Stimulated activated CD8-positive, alpha-beta memory T cell treated with anti-CD3 and anti-CD28 coated beads, Interleukin-12 subunit alpha, Interleukin-12 subunit beta, amount 100 ng/mL, for 1 hour (primary cell): ENCODE measurements around the gene MYRIP.
"Not testable (repeated sequence)": the region's sequence is repeated elsewhere in the genome, so short reads cannot be mapped to it uniquely, and the experiment has no call there.

Experiments used
- DNase-seq: peaks from one replicate; pipeline ENCODE4 v3.0.0-alpha.2; 2020; ENCODE audit warnings: low read depth

MYRIP gene

DNA sequence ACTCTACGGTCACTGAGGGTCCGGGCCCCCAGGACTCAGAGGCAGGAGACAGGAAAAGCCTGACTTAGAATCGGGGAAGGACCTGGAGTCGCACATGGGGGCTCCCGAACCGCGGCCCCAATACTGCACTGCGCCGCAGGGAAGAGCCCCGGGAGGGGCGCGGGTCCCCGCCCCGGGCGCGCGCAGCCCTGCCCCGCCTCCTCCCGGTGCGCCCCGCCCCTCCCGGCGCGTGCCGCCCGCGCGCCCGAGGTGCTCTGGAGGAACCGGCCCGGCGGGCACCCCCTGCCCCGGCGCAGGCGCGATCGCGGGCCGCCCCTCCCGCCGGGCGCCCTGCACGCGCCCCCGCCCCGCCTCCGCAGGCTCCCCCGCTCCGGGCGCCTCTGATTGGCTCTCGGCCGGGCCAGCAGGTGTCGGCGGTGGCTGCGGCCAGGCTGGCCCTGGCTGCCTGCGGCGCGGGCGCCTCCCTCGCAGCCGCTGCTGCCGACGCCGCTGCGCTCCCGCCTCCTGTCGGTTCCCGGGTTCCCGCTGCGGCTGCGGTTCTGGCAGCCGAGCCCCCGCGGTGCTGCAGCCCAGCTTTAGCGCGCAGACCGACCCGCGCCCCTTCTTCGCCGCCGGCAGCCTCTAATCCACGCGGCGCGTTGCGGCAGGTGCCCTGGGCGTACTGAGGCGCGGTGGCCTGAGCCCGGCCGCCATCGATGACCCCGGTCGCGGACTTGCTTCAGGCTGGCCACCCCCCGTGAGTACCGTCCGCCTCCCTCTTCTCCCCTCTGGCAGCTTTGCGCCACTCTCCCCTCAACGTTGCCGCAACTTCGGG, at the start of gene MYRIP:
TSS of gene MYRIP (plus strand) at position 429 of the 814 bp plus-strand sequence. CDS start 91,208 bp downstream, outside the sequence.
- DNase-seq, result no peak

DNA sequence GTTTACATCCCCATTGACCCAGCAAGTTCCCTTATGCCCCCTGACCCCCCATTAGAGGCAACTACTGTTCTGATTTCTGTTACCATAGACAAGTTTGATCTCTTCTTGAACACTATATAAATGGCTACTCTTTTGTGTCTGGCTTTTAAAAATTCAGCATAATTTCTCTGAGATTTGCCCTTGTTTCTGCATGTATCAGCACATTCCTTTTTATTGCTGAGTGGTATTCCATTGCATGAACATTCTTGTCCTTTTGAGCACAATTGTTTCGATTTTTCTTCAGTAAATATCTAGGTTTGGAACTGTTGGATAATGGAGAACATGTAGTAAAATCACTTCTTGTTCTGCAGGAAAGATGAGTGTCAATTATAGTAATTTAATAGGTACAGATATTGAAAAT, 49.1 kb upstream of the MYRIP start:
- DNase-seq, result no peak

DNA sequence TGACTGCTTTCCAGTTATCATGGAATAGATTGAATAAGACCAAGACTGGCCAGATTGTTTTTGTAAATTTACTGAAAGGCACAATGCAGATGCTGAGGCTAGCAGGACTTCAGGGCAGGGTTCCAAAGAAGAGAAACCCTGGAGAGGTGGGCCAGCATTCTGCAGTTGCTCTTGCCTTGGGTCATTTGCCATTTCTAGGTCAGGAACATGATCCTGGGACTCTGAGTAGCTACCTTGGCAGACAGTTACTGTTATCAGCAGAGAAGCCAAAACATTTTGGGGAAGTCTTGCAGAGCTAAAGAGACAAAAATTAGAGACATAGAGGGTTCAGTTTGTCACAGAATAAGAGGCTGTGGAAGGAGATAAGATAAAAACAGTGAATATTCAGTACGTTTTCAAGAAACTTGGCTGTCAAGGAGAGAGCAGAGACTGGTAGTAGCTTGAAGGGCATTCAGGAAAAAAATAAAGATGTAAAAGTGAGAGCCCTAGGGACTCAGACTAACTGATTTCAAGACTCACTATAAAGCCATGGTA, 46.8 kb upstream of the MYRIP start:
- DNase-seq, result no peak

DNA sequence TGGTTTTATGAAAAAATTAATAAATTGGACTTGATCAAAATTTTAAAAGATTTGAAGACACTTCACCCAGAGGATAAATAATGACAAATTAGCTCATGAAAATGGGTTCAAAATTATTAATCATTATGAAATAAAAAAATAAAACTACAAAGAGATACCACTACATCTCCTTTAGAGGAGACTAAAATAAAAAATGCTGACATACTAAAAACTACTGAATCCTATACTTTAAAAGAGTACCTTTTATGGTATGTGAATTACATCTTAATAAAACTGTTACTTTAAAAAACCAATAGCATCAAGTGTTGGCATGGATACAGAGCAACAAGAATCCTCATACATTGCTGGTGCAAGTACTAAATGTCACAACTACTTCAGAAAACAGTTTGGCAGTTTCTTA, 46.0 kb upstream of the MYRIP start:
- no peak for DNase-seq

DNA sequence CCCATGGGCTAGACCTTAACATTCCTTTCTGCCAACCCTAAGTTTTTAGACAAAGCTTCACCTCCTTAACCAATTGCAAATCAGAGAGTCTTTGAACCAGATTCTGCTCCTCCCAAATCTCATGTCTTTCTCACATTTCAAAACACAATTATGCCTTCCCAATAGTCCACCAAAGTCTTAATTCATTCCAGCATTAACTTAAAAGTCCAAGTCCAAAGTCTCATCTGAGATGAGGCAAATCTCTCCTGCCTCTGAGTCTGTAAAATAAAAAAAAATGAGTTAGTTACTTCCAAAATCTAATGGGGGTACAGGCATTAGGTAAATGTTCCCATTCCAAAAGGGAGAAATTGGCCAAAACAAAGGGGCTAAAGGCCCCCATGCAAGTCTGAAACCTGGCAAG, 43.8 kb upstream of the MYRIP start:
- no peak for DNase-seq

DNA sequence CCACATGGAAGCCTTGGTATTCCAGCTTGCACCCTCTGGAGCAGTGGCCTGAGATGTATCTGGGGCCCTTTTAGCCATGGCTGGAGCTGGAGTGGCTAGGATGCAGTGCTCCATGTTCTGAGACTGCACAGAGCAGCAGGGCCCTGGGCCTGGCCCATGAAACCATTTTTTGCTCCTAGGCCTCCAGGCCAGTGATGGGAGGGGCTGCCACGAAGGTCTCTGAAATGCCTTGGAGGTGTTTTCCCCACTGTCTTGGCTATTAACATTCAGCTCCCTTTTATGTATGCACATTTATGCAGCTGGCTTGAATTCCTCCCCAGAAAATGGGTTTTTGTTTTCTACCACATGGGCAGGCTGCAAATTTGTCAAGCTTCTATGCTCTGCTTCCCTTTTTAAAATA, 43.0 kb upstream of the MYRIP start:
- no peak for DNase-seq

DNA sequence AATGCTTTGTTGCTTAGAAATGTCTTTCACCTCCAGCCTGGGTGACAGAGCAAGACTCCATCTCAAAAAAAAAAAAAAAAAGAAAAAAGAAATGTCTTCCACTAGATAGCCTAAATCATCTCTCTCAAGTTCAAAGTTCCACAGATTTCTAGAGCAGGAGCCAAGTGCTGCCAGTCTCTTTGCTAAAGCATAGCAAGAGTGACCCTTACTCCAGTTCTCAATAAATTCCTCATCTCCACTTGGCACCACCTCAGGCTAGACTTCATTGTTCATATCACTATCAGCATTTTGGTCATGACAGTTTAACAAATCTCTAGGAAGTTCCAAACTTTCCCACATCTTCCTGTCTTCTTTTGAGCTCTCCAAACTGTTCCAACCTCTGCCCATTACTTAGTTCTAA, 42.5 kb upstream of the MYRIP start:
- not testable (repeated sequence) for DNase-seq

DNA sequence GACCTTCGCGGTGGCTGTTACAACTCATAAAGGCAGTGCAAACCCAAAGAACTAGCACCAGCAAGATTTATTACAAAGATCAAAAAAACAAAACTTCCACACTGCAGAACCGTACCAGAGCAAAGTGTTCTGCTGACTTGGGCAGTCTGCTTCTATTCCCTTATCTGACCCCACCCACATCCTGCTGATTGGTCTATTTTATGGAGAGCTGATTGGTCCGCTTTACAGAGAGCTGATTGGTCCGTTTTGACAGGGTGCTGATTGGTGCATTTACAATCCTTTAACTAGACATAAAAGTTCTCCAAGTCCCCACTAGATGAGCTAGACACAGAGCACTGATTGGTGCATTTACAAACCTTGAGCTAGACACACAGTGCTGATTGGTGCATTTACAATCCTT, 31.2 kb upstream of the MYRIP start:
- DNase-seq, result not testable (repeated sequence)

DNA sequence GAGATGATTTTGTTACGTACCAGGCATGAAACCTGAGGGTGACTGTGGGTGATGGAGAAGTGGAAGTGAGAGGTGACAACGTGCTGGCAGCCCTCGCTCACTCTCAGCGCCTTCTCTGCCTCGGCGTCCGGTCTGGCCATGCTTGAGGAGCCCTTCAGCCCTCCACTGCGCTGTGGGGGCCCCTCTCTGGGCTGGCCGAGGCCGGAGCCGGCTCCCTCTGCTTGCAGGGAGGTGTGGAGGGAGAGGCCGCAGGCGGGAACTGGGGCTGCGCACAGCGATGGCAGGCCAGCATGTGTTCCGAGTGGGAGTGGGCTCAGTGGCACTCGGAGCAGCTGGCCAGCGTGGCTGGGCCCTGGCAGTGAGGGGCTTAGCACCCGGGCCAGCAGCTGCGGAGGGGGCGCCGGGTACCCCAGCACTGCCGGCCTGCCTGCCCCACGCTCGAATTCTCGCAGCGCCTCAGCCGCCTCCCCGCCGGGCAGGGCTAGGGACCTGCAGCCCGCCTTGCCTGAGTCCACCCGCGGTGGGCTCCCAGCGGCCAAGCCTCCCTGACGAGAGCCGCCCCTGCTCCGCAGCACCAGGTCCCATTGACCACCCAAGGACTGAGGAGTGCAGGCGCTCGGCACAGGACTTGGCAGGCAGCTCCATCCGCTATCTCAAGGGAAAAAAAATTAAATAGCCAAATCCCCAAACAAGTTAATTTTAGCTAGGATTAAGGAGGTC, 29.7 kb upstream of the MYRIP start:
- DNase-seq, result no peak

DNA sequence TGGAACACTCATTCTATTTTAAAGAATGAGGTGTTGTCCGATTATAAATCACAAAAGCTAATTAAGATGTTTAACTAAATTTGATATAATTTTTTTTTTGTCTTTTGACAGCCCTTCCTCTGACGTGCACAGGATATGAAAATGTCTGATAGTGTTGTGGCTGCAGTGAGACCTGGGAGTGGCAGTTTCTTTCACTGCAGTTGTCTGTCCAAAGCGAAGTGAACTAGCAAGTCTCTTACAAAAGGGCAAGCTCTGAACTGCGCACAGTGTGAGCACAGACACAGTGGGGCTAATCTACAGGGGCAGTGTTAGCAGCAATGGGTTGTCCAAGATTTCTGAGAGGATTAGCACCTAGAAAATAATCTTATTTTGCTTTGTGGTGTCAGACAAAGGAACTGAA, 29.1 kb upstream of the MYRIP start:
- no peak for DNase-seq

DNA sequence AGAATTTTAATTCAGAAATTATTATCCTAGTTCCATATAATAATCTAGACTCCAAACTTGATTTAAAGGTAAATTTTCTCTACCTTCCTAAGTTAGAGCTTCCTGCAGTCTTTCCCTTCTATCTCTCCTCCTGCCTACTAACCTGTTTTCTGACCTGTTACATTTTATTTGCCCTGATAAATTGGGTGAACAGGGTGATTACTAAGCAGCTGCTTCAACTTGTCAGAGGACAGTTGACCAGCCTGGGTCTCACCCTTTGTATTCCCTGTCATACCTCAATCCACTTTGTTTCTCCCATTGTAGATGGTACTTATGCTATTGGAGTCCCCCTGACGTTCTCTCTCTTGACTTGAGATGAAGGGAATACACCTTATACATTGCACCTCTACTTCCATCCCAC, 28.4 kb upstream of the MYRIP start:
- no peak for DNase-seq

DNA sequence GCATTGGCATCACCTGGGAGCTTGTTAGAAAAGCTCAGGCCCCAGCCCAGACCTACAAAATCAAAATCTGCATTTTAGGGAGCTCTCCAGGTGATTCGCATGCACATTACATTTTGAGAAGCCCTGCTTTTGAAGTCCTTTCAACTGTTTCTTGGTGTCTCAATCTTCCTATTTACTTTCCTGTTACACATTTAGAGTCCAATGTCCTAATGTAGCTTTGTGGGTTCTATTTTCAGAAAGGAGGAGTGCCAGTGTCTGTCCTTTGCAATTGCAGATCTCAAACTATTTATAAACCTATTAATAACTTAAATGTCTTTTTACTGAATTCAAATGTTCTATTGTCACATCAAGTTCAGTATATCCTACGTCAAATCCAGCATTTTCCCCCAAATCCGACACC, 27.8 kb upstream of the MYRIP start:
- DNase-seq, result no peak

DNA sequence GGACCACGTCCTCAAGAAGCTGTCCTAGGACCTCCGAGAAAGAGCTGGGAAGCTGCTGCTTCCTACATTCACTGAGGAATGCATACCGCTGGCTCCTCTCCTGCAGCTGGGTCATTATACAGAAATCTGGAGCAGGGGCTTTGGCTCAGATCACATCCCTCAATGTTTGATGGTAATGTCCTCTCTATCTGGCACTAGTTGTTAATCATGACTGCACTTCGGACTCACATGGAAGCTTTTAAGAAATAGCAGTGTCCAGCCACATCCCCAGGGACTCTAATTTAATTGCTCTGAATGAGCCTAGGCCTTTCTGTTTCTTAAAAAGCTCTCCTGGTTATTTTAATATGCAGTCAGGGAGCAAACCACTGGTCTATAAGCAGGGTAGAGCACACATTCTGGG, 25.7 kb upstream of the MYRIP start:
- DNase-seq, result no peak

DNA sequence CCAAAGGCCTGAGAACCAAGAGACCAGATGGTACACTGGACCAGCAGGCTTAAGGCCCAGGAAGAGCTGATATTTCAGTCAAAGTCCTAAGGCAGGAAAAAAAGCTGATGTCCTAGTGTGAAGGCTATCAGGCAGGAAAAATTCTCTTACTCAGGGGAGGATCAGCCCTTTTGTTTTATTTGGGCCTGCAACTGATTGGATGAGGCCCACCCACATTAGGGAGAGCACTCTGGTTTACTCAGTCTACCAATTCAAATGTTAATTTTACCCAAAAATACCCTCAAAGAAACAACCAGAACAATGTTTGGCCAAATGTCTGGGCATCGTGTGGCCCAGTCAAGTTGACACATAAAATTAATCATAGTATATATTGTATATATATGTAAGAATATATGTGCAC, 24.5 kb upstream of the MYRIP start:
- no peak for DNase-seq

DNA sequence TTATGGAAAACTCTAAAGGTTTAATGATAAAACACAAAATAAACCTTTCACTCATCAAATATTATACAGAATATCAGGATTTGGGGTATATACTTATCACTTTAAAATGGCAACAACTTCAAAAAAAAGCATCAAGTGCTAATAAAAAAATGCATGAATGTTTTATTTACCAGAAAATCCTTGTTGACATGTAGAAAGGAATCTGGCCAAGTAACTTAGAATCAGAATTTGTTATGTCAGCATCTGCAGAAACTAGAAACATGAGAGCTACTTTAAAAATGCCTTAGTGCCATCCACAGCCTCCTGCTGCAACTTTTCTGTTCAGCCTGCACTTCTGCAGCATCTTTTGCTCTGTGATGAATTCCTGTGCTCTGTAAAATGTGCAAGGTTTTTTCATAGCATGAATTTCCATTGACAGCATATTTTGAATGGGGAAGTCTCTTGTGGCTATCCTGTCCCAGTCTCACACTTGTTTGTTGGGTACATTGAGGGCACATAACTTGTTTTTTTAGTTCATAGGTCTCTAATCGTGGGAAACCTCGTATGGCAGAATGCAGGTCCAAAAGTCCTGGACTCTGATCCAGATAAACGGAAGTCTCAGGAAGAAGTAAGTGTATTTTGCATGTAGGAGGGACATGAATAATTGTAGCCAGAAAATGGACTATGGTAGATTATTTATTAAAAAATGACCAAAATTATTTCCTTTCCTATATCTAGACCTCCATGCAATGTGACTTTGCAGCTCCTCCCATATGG, 21.1 kb upstream of the MYRIP start:
- DNase-seq, result no peak

DNA sequence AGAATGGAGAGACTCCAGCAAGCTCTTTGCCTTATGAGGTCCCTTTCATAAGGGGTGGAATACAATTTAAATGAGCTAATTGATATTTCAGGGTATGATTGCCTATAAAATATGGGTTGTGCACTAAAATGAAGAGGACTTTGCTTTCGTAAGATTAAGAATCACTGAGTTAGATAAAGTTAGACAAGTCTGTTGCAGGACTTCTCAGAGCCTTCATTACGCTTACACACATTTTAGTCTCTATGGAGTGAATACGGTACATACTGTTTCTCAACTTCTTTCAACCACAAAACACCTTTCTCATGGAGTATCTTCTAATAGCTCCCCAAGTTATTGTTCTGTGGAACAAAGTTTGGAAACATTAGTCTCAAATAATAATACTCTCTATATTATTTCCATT, 17.8 kb upstream of the MYRIP start:
- DNase-seq, result no peak

DNA sequence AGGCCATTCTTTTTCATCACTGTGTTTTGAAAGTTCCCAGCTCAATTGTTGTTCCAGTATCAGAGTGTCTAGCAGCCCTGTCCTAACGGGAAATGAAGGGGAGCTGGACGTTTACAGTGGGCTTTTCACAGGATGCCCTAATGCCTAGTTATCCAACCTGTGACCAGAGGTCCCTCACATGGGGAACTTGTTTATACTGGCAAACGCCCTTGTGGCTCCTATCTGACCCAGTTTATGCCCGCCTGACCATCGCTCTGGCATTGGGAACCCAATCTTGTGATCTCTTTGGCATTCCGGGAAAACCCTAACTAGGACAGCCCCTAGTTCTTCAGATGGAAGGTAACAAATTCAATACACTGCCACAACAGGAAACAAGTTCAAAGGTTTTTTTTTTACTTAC, 14.5 kb upstream of the MYRIP start:
- DNase-seq, result no peak

DNA sequence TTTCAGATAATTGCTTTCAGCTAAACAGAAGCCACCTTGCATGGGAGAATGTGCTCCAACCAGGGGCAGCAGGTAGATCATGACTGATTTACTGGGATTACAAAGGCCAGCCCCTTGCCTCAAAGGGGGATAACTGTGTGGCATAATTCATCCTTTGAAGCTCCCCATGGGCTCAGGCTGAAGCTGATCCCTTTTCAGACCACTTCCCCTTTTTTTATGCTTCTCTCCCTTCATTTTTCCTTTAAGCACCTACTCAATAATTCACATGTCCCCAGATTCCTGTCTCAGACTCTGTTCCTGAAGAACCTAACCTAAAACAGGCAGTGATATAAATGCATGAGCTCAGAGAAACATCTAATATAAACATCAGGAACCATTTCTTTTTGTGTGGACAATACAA, 8.2 kb upstream of the MYRIP start:
- no peak for DNase-seq

DNA sequence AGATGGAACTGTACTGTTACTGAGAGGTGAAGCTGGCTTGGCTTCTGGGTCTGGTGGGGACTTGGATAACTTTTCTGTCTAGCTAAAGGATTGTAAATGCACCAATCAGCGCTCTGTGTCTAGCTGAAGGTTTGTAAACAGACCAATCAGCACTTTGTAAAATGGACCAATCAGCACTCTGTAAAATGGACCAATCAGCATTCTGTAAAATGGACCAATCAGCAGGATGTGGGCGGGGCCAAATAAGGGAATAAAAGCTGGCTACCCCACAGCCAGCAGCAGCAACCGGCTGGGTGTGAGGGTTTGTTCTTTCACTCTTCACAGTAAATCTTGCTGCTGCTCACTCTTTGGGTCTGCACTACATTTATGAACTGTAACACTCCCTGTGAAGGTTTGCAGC, 6.9 kb upstream of the MYRIP start:
- DNase-seq, result not testable (repeated sequence)

DNA sequence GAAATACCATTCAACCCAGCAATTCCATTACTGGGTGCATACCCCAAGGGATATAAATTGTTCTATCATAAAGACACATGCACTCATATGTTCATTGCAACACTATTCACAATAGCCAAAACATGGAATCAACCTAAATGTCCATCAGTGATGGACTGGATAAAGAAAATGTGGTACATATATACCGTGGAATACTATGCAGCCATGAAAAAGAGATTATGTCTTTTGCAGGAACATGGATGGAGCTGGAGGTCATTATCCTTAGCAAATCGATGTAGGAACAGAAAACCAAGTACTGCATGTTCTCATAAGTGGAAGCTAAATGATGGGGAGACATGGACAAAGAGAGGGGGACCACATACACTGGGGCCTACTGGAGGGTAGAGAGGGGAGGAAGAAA, 5.5 kb upstream of the MYRIP start:
- DNase-seq, result no peak

DNA sequence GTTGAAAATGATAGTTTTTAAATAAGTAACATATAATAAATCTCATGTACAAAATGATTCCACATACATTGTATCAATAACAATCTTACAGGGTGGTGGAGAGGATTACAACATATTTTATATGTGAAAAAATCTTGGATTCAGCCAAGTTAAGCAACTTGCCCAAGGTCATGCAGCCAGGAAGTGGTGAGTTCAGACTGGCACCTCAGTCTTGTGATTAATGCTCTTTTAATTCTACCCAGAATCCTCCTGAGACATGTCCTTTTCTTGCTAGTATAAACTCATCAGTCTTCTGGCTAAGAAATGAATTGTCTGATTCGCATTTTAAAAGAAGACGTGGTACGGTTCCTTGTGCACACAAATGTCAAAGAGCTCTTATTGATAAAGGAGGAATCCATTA, 4.5 kb upstream of the MYRIP start:
- no peak for DNase-seq

DNA sequence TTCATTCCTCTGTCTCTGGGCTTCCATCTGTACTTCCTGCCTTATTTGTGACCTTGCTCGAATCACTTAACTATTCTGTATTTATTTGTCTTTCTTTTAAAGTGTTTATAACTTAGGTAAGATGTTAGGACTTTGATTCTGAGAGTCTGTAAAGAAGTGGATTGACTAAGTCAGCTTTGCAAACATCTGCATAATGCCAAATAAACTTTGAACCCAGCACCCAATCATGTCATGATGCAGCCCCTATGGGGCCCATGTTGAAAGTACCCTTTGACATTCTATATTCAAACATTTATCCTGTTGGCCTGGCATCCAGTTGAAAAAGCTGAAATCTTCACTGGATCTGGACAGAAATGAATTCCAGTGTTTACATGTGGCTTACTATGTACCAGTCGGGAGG, 3.8 kb upstream of the MYRIP start:
- no peak for DNase-seq

DNA sequence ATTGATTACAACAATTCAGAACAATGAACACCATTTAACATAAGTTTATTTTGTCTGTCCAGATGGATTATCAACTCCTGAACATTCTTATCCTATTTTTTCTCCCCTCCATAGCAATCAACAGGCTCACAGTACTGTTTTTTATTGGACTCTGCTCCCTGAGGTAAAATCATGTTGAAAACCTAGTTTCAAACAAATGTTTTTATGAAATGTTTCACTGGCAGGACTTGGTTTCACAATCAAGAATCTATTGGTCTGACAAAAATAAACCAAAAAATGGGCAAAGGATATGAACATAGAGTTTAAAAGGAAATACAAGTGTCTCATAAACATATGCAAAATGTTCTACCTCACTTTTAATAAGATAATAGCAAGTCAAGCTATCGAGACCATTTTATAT, 2.6 kb upstream of the MYRIP start:
- DNase-seq, result no peak
